PC-3 (cell line): Measurements from ENCODE around the gene CDK5RAP2. TPM values are rescaled to one million over a fixed set of nuclear protein-coding genes. Genes with fewer than 3 reads are reported as not detected.

Experiments used
- ATAC-seq: fragments of 200-7000 bp; cut with Tn5 transposase; 2 replicates; pipeline ENCODE4 v1.9.1; 2020; ENCODE audit warnings: mild to moderate bottlenecking, moderate library complexity
- BruUV-seq: library from RNA; stranded (reverse); fragments of 400-500 nt; replicated peaks from 2 replicates; lab custom pipeline; 2021; lab: Mats Ljungman, UMichigan
- CTCF ChIA-PET: fragments of 300-600 bp; sonication (Branson Sonifier 250); formaldehyde crosslinking; loops from one replicate; lab custom pipeline; 2022; ENCODE audit warnings: antibody characterized with exemption; lab: Charles Lee
- POLR2A ChIA-PET: fragments of 300-600 bp; sonication (Branson Sonifier 250); formaldehyde crosslinking; loops from one replicate; lab custom pipeline; 2022; ENCODE audit warnings: antibody characterized with exemption; ENCODE audit not compliant: unreplicated experiment; lab: Charles Lee
- DNase-seq: peaks from one replicate; pipeline ENCODE4 v3.0.0-alpha.2; 2015
- H2AFZ ChIP-seq: fragments of 300-600 bp; sonication (generic); 2 replicates; pipeline ENCODE4 v1.6.0; 2016; ENCODE audit warnings: antibody characterized with exemption, low read length
- H3F3A ChIP-seq: fragments of 300-600 bp; sonication (generic); one replicate; pipeline ENCODE4 v1.6.0; 2017; ENCODE audit warnings: antibody characterized with exemption, low read length, control low read depth, mild to moderate bottlenecking; ENCODE audit not compliant: unreplicated experiment
- H3K27ac ChIP-seq: fragments of 300-600 bp; sonication (generic); 2 replicates; pipeline ENCODE4 v1.5.1; 2016; ENCODE audit warnings: mild to moderate bottlenecking, low read length
- H3K27me3 ChIP-seq: fragments of 300-600 bp; sonication (generic); 2 replicates; pipeline ENCODE4 v1.6.1; 2016; ENCODE audit warnings: low read length, mixed read lengths
- H3K36me3 ChIP-seq: fragments of 300-600 bp; sonication (generic); 2 replicates; pipeline ENCODE4 v1.6.1; 2016; ENCODE audit warnings: low read depth, mixed run types, low read length, mixed read lengths
- H3K4me1 ChIP-seq: fragments of 300-600 bp; sonication (generic); 2 replicates; pipeline ENCODE4 v1.5.1; 2016; ENCODE audit warnings: low read length; ENCODE audit not compliant: insufficient read depth
- H3K4me2 ChIP-seq: fragments of 300-600 bp; sonication (generic); 2 replicates; pipeline ENCODE4 v1.6.0; 2016; ENCODE audit warnings: low read length
- H3K4me3 ChIP-seq: fragments of 300-600 bp; sonication (generic); 2 replicates; pipeline ENCODE4 v1.5.1; 2016; ENCODE audit warnings: mild to moderate bottlenecking, low read length, mixed read lengths
- H3K79me2 ChIP-seq: fragments of 300-600 bp; sonication (generic); 2 replicates; pipeline ENCODE4 v1.6.1; 2017; ENCODE audit warnings: low read length, mixed read lengths
- H3K9ac ChIP-seq: fragments of 300-600 bp; sonication (generic); 2 replicates; pipeline ENCODE4 v1.6.0; 2016; ENCODE audit warnings: mild to moderate bottlenecking, low read length
- H3K9me2 ChIP-seq: fragments of 300-600 bp; sonication (generic); replicated peaks from 2 replicates; pipeline ENCODE4 v1.6.1; 2016; ENCODE audit warnings: mixed run types, low read length, mixed read lengths
- H3K9me3 ChIP-seq: fragments of 300-600 bp; sonication (generic); 2 replicates; pipeline ENCODE4 v1.6.1; 2016; ENCODE audit warnings: low read length, mixed read lengths
- H4K20me1 ChIP-seq: fragments of 300-600 bp; sonication (generic); 2 replicates; pipeline ENCODE4 v1.6.1; 2016; ENCODE audit warnings: low read length, mixed read lengths
- EZH2 ChIP-seq: fragments of 300-600 bp; sonication (generic); IDR thresholded peaks from one replicate; pipeline ENCODE4 v1.6.1; 2017; ENCODE audit warnings: antibody characterized with exemption, mild to moderate bottlenecking, low read length; ENCODE audit not compliant: unreplicated experiment
- EZH2phosphoT487 ChIP-seq: fragments of 300-600 bp; sonication (generic); IDR thresholded peaks from 2 replicates; pipeline ENCODE4 v1.6.1; 2018; ENCODE audit warnings: mild to moderate bottlenecking, antibody characterized with exemption, low read length, borderline replicate concordance
- intact Hi-C: fragments of 100-400 bp; cut with micrococcal nuclease; formaldehyde crosslinking; loops from 2 replicates; pipeline ENCODE4 v1.9.0; 2023
- total RNA-seq: library from RNA; depleted of rRNA; stranded (reverse); fragments of >200 nt; gene quantifications from 2 replicates; pipeline ENCODE4 v1.2.3, GENCODE V29; 2014
- TF ChIP-seq, protein P1 (sequence below): fragments of 300-600 bp; sonication (generic); conservative IDR thresholded peaks from 2 replicates; pipeline ENCODE4 v1.5.1; 2017; ENCODE audit warnings: antibody characterized with exemption, low read depth, mild to moderate bottlenecking, low read length

The CDK5RAP2 gene
- total RNA-seq, 1 experiment from 2014 or later, result 37.4 TPM

DNA sequence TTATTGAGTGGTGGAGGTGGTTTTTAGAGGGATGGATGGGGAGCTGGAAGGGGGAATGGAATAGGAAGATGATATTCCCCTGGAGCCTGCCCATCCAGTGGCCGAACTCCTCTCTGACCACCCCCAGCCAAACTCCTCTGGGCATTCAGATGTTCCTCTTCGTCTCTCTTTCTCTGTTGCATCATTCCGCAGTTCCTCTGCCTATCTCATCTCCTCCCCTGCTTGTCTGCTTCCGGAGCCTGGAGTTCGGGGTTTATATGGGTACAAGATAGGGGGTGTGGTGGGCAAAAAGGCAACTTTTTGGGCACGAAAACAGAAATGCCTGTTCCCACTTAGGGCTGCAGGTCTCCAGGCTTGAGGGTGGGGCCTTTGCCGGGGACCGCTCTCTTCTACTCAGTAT is 12.2 kb upstream of the CDK5RAP2 start:
- no peak overlapping the region for H3K4me3 ChIP-seq
- intact Hi-C loops, result no loop called here
- no peak overlapping the region for H3K27ac ChIP-seq
- H2AFZ ChIP-seq, result no peak overlapping the region
- no peak overlapping the region for H3K4me2 ChIP-seq
- CTCF ChIA-PET, result no interaction called here
- H4K20me1 ChIP-seq, result no peaks in the 10 kb centered on the region
- no peaks in the 10 kb centered on the region for H3K4me1 ChIP-seq
- no peaks in the 10 kb centered on the region for H3F3A ChIP-seq
- H3K9me2 ChIP-seq, result no peaks in the 10 kb centered on the region
- no TSS peak for BruUV-seq
- POLR2A ChIA-PET, result no interaction called here
- H3K27me3 ChIP-seq, result no peaks in the 10 kb centered on the region
- H3K9me3 ChIP-seq, result no peaks in the 10 kb centered on the region
- H3K36me3 ChIP-seq, result no peaks in the 10 kb centered on the region
- TF ChIP-seq EZH2, result no peak
- TF ChIP-seq EZH2phosphoT487, result no peak
- TF ChIP-seq, protein P1, sequence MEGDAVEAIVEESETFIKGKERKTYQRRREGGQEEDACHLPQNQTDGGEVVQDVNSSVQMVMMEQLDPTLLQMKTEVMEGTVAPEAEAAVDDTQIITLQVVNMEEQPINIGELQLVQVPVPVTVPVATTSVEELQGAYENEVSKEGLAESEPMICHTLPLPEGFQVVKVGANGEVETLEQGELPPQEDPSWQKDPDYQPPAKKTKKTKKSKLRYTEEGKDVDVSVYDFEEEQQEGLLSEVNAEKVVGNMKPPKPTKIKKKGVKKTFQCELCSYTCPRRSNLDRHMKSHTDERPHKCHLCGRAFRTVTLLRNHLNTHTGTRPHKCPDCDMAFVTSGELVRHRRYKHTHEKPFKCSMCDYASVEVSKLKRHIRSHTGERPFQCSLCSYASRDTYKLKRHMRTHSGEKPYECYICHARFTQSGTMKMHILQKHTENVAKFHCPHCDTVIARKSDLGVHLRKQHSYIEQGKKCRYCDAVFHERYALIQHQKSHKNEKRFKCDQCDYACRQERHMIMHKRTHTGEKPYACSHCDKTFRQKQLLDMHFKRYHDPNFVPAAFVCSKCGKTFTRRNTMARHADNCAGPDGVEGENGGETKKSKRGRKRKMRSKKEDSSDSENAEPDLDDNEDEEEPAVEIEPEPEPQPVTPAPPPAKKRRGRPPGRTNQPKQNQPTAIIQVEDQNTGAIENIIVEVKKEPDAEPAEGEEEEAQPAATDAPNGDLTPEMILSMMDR, result no peak
- DNase-seq (no peak), ATAC-seq (no peak)
- H3K79me2 ChIP-seq, result no peaks in the 10 kb centered on the region
- no peak overlapping the region for H3K9ac ChIP-seq

DNA sequence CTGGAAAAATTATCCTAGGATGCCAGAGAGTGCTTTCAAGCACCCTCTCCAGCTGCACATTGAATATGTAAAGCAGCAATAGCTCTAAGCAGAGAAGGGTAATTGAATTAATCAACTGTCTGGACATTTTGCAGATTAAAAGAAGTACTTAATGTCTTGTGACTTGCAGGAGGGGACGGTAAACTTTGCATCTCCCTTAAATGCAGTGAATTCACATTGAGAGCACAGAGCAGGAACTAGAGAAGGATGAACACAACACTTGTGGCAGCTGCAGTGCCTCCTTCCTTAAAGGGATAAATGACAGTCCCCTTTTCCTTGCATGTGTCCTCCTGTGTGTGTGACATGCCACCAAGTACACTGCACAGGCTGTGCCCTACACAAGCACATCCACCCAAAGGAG is 7.4 kb upstream of the CDK5RAP2 start:
- Histone ChIP-seq H3K36me3 (no peaks in the 10 kb centered on the region), H3K9me2 (no peaks in the 10 kb centered on the region), H3K9ac (no peak overlapping the region), H4K20me1 (no peaks in the 10 kb centered on the region), H3K4me3 (no peak overlapping the region), H3K27me3 (no peaks in the 10 kb centered on the region), H3F3A (no peaks in the 10 kb centered on the region), H3K27ac (no peak overlapping the region), H3K9me3 (no peaks in the 10 kb centered on the region), H2AFZ (no peak overlapping the region), H3K4me2 (no peak overlapping the region), H3K4me1 (no peaks in the 10 kb centered on the region), H3K79me2 (no peaks in the 10 kb centered on the region)
- no TSS peak for BruUV-seq
- intact Hi-C loops, result no loop called here
- no peak for ATAC-seq
- DNase-seq, result no peak
- TF ChIP-seq EZH2phosphoT487, result no peak
- ChIA-PET CTCF (no interaction called here), POLR2A (no interaction called here)

DNA sequence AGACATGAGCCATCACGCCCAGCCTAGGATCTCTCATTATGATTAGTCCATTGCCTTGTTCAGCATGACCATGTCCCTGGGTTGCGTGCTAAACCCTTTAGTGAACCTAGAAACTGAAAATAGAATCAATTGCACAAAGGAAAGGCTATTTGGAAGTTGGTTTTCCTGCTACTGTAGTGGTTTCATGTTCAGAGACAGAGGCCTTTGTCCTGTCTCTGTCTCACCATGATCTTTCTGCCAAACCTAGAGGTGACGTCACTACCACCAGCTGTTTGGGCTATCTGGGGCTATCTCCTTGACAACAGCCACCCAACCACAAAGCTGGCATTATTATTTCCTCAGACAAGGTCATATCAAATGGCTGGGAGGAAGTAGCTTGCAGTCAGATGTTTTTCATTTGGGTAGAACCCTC is 4.0 kb upstream of the CDK5RAP2 start:
- no peak for TF ChIP-seq EZH2
- TF ChIP-seq, protein P1, result no peak
- no peak for TF ChIP-seq EZH2phosphoT487
- H3K9me2 ChIP-seq, result no peaks in the 10 kb centered on the region
- no peaks in the 10 kb centered on the region for H3F3A ChIP-seq
- H3K9me3 ChIP-seq, result no peaks in the 10 kb centered on the region
- H3K4me1 ChIP-seq, result peaks cover 3% of the 10 kb centered on the region; the same call in 1 of the 2 replicates
- H3K27ac ChIP-seq, result no peak overlapping the region
- H3K36me3 ChIP-seq, result no peaks in the 10 kb centered on the region
- BruUV-seq, result no TSS peak
- H3K9ac ChIP-seq, result no peak overlapping the region
- POLR2A ChIA-PET, result no interaction called here
- DNase-seq, result no peak
- no peak for ATAC-seq
- H2AFZ ChIP-seq, result no peak overlapping the region
- CTCF ChIA-PET, result no interaction called here
- intact Hi-C loops, result no loop called here
- H3K79me2 ChIP-seq, result peaks cover 9% of the 10 kb centered on the region
- H3K4me3 ChIP-seq, result no peak overlapping the region
- H3K4me2 ChIP-seq, result no peak overlapping the region
- H4K20me1 ChIP-seq, result no peaks in the 10 kb centered on the region
- H3K27me3 ChIP-seq, result no peaks in the 10 kb centered on the region
